ENCODE results near the gene NMT1. TPM values are rescaled to one million over a fixed set of nuclear protein-coding genes. Genes with fewer than 3 reads are reported as not detected.

Gene NMT1
- total and polyA plus RNA-seq, 10 donors = 37.5 to 108 (median 63.9) TPM

- TF ChIP-seq, protein P1, sequence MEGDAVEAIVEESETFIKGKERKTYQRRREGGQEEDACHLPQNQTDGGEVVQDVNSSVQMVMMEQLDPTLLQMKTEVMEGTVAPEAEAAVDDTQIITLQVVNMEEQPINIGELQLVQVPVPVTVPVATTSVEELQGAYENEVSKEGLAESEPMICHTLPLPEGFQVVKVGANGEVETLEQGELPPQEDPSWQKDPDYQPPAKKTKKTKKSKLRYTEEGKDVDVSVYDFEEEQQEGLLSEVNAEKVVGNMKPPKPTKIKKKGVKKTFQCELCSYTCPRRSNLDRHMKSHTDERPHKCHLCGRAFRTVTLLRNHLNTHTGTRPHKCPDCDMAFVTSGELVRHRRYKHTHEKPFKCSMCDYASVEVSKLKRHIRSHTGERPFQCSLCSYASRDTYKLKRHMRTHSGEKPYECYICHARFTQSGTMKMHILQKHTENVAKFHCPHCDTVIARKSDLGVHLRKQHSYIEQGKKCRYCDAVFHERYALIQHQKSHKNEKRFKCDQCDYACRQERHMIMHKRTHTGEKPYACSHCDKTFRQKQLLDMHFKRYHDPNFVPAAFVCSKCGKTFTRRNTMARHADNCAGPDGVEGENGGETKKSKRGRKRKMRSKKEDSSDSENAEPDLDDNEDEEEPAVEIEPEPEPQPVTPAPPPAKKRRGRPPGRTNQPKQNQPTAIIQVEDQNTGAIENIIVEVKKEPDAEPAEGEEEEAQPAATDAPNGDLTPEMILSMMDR (IDR thresholded peaks at IDR 0.05 in 8 of 11, conservative IDR thresholded peaks at IDR 0.05 in 3 of 11) = no peak
- TF ChIP-seq POLR2AphosphoS5 (IDR thresholded peaks at IDR 0.05) (no peak), POLR2A (IDR thresholded peaks at IDR 0.05) (no peak)
- DNase-seq = no peak
- Histone ChIP-seq H3K9me3 (no peaks in the 10 kb centered on the region), H3K4me3 (no peak overlapping the region), H3K27ac (no peak overlapping the region), H3K36me3 (no peaks in the 10 kb centered on the region), H3K27me3 (replicated peaks in 1 of 7) (peaks cover 0 to 43% (median 27%) of the 10 kb centered on the region in 7 donors), H3K4me1 (peaks cover 8 to 35% (median 26%) of the 10 kb centered on the region in 6 donors)
- 75 to 84% (median 78%) methylated on average over 7 of the region's 7 CpGs for WGBS, 5 donors
- intact Hi-C loops (cut with DNase I; ENCODE audit: low total_unique reads) = loop anchor here (5.0 kb wide), 1 partner anchor 49 kb away; the partner anchor contains the start of gene C1QL1
These were observed 44.9 kb upstream of the NMT1 start for GRCh38 chr17:45016237-45016636.

DNA sequence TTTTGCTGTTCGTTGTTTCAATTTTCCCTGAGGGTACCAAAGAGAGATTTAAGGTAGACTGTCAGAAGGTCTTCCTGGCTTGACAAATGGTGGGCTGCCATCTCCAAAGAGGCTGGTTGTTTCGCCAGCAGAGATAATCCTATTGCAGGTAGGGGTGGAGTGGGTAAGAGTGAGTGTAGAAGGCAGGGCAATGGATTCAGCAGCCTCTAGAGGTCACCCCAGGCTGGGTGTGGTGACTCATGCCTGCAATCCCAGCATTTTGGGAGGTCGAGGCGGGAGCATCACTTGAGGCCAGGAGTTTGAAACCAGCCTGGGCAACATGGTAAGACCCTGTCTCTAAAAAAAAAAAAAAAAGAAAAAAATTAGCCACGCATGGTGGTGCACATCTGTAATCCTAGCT is 44.3 kb upstream of the NMT1 start:
- TF ChIP-seq POLR2AphosphoS5 (IDR thresholded peaks at IDR 0.05) (no peak), POLR2A (IDR thresholded peaks at IDR 0.05) (no peak)
- TF ChIP-seq, protein P1 (IDR thresholded peaks at IDR 0.05 in 8 of 11, conservative IDR thresholded peaks at IDR 0.05 in 3 of 11) = no peak
- H3K27ac ChIP-seq = no peak overlapping the region
- no peaks in the 10 kb centered on the region for H3K36me3 ChIP-seq
- DNase-seq = no peak
- peaks cover 14 to 41% (median 32%) of the 10 kb centered on the region in 6 donors for H3K4me1 ChIP-seq
- H3K9me3 ChIP-seq = no peaks in the 10 kb centered on the region
- no peak overlapping the region for H3K4me3 ChIP-seq
- peaks cover 0 to 49% (median 32%) of the 10 kb centered on the region in 7 donors for H3K27me3 ChIP-seq (replicated peaks in 1 of 7)
- WGBS, 5 donors = 75 to 80% (median 79%) methylated on average over 5 of the region's 5 CpGs
- intact Hi-C loops (cut with DNase I; ENCODE audit: low total_unique reads) = loop anchor here (5.0 kb wide), 1 partner anchor 50 kb away; the partner anchor contains the start of gene C1QL1

DNA sequence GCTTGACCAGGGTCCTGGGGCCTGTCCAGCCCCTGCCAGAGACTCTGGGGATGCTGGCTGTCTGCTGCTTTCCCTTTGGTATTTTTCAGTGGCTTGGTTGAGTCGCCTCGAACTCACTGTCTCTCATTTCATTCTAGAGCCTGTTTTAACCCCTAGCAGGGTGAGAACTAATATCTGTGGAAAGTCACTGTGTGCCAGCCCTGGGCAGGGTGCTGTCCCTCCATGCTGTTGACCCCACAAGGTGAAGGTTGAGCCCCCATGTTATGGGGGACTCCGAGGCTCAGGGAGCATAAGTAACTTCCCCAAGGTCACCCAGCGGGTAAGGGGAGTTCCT is 42.6 kb upstream of the NMT1 start:
- Histone ChIP-seq H3K9me3 (no peaks in the 10 kb centered on the region), H3K27ac (no peak overlapping the region), H3K4me3 (peak overlapping the region in 7 of 8 donors; percentile 32 to 75 (median 45)), H3K36me3 (no peaks in the 10 kb centered on the region), H3K4me1 (peaks cover 14 to 49% (median 38%) of the 10 kb centered on the region in 6 donors), H3K27me3 (replicated peaks in 1 of 7) (peaks cover 0 to 54% (median 32%) of the 10 kb centered on the region in 7 donors)
- TF ChIP-seq, protein P1 (IDR thresholded peaks at IDR 0.05 in 8 of 11, conservative IDR thresholded peaks at IDR 0.05 in 3 of 11) = no peak
- intact Hi-C loops (cut with DNase I; ENCODE audit: low total_unique reads) = loop anchor here (5.0 kb wide), 1 partner anchor 51 kb away; the partner anchor contains the start of gene C1QL1
- no peak for DNase-seq
- 21 to 67% (median 34%) methylated on average over 2 to 4 of the region's 4 CpGs for WGBS, 5 donors

GRCh38 chr17:45018848-45019711 is 42.0 kb upstream of the NMT1 start:
- H3K9me3 ChIP-seq = no peaks in the 10 kb centered on the region
- H3K36me3 ChIP-seq = peaks cover 0 to 5% (median 0%) of the 10 kb centered on the region in 6 donors
- TF ChIP-seq POLR2A (IDR thresholded peaks at IDR 0.05) = no peak
- TF ChIP-seq, protein P1 (IDR thresholded peaks at IDR 0.05 in 8 of 11, conservative IDR thresholded peaks at IDR 0.05 in 3 of 11) = peak in 6 of 11 experiments; percentile 15 to 62 (median 51)
- H3K4me1 ChIP-seq = peaks cover 14 to 49% (median 38%) of the 10 kb centered on the region in 6 donors
- peaks cover 0 to 54% (median 32%) of the 10 kb centered on the region in 7 donors for H3K27me3 ChIP-seq (replicated peaks in 1 of 7)
- H3K4me3 ChIP-seq = peak overlapping the region; percentile 24 to 75 (median 44)
- peak overlapping the region in 1 of 8 donors; percentile 18 for H3K27ac ChIP-seq
- 2 to 5% (median 4%) methylated on average over 12 to 82 of the region's 82 CpGs for WGBS, 5 donors
- intact Hi-C loops (cut with DNase I; ENCODE audit: low total_unique reads) = loop anchor here (5.0 kb wide), 1 partner anchor 52 kb away; the partner anchor contains the start of gene C1QL1
- peak; percentile 78 for DNase-seq

All from spleen (tissue), 11 donors.